ENCODE results near the gene CMIP. TPM values are rescaled to one million over a fixed set of nuclear protein-coding genes. Genes with fewer than 3 reads are reported as not detected.
"Not testable (repeated sequence)": the region's sequence is repeated elsewhere in the genome, so short reads cannot be mapped to it uniquely, and the experiment has no call there.

Gene CMIP
- polyA plus RNA-seq, 1 experiment: 4.9 TPM

DNA sequence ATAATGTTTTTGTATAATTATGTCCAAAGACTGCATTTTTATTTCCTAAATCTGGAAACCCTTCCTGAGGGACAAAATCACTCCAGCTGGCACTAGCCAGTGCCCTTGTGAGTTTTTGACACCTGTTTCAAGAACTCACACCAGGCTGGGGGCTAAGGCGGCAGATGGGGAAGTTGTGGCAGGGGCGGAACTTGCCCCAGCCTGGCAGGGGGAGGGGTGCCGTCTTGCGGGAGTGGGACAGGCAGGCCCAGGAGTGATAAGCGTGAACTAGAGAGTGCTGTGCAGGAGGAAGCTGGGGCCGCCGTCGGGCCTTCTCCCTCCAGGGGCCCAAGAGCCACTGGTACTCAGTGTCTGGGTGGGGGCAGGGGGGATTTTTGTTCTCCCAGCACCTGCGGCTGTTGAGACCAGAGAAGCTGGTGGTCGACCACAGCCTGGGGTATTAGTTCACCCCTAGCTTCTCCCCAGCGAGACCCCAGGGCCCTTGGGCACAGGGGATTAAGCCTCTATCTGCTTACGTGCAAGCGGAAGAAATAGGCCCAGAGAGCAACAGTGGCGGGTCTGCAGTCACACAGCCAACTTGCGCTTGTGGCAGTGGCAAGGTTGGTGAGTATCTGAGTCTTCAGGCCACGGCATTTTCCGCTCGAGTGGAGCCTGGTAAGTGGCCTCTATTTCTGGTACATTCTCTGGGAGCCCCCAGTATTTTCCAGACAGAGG lies 294.3 kb downstream of the CMIP start:
- TF ChIP-seq, protein P1, sequence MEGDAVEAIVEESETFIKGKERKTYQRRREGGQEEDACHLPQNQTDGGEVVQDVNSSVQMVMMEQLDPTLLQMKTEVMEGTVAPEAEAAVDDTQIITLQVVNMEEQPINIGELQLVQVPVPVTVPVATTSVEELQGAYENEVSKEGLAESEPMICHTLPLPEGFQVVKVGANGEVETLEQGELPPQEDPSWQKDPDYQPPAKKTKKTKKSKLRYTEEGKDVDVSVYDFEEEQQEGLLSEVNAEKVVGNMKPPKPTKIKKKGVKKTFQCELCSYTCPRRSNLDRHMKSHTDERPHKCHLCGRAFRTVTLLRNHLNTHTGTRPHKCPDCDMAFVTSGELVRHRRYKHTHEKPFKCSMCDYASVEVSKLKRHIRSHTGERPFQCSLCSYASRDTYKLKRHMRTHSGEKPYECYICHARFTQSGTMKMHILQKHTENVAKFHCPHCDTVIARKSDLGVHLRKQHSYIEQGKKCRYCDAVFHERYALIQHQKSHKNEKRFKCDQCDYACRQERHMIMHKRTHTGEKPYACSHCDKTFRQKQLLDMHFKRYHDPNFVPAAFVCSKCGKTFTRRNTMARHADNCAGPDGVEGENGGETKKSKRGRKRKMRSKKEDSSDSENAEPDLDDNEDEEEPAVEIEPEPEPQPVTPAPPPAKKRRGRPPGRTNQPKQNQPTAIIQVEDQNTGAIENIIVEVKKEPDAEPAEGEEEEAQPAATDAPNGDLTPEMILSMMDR (IDR thresholded peaks at IDR 0.05; ENCODE audit: insufficient read depth, low read depth, low read length): no peak
- DNase-seq (ENCODE audit: low read depth): no peak
- Histone ChIP-seq H3K36me3 (ENCODE audit: control insufficient read depth, insufficient read depth, low read length) (no peaks in the 10 kb centered on the region), H3K4me3 (ENCODE audit: low read depth, low read length) (no peak overlapping the region), H3K27me3 (ENCODE audit: control insufficient read depth, insufficient read depth, low read length) (0 out of 2 replicates have a peak, but pooled peaks cover 1% of the 10 kb centered on the region)
- ChIA-PET POLR2A (no interaction called here), CTCF (interaction anchor here (0.6 to 3.0 kb wide), 9 partner anchors 10 to 703 kb away, joined by 3 to 20 read pairs (median 3); partner anchors contain the start of gene ATMIN)

GRCh38 chr16:81739503-81739902 lies 294.9 kb downstream of the CMIP start:
- 0 out of 2 replicates have a peak, but pooled peaks cover 1% of the 10 kb centered on the region for H3K27me3 ChIP-seq (ENCODE audit: control insufficient read depth, insufficient read depth, low read length)
- no peak for DNase-seq (ENCODE audit: low read depth)
- no peak overlapping the region for H3K4me3 ChIP-seq (ENCODE audit: low read depth, low read length)
- no peaks in the 10 kb centered on the region for H3K36me3 ChIP-seq (ENCODE audit: control insufficient read depth, insufficient read depth, low read length)
- POLR2A ChIA-PET: no interaction called here
- TF ChIP-seq, protein P1 (IDR thresholded peaks at IDR 0.05; ENCODE audit: insufficient read depth, low read depth, low read length): no peak
- CTCF ChIA-PET: interaction anchor here (0.8 to 2.3 kb wide), 7 partner anchors 9 to 703 kb away, joined by 3 to 8 read pairs (median 3); partner anchors contain the start of gene ATMIN

- CTCF ChIA-PET: interaction anchor here (0.5 to 1.2 kb wide), 6 partner anchors 12 to 706 kb away, joined by 3 read pairs; no protein-coding TSS in a partner anchor
- POLR2A ChIA-PET: no interaction called here
- TF ChIP-seq, protein P1 (IDR thresholded peaks at IDR 0.05; ENCODE audit: insufficient read depth, low read depth, low read length): no peak
Measured at GRCh38 chr16:81740169-81740568, 295.6 kb downstream of the CMIP start.

DNA sequence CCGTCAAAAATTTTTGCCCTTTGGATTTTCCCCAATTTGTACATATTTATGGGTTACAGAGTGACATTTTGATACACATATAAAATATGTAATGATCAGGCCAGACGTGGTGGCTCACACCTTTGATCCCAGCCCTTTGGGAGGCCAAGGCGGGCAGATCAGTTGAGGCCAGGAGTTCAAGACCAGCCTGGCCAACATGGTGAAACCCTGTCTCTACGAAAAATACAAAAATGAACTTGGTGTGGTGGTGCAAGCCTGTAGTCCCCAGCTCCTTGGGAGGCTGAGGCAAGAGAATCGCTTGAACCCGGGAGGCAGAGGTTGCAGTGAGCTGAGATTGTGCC lies 296.8 kb downstream of the CMIP start:
- H3K27me3 ChIP-seq (ENCODE audit: control insufficient read depth, insufficient read depth, low read length); H3K4me3 ChIP-seq (ENCODE audit: low read depth, low read length); H3K36me3 ChIP-seq (ENCODE audit: control insufficient read depth, insufficient read depth, low read length); POLR2A ChIA-PET; DNase-seq (ENCODE audit: low read depth): not testable (repeated sequence)
- CTCF ChIA-PET: interaction anchor here (1.7 kb wide), 1 partner anchor 338 kb away, joined by 4 read pairs; no protein-coding TSS in a partner anchor

More at GRCh38 chr16:81740169-81740568, 295.6 kb downstream of the CMIP start:
- no peak overlapping the region for H3K4me3 ChIP-seq (ENCODE audit: low read depth, low read length)
- 0 out of 2 replicates have a peak, but pooled peaks cover 1% of the 10 kb centered on the region for H3K27me3 ChIP-seq (ENCODE audit: control insufficient read depth, insufficient read depth, low read length)
- no peaks in the 10 kb centered on the region for H3K36me3 ChIP-seq (ENCODE audit: control insufficient read depth, insufficient read depth, low read length)
- no peak for DNase-seq (ENCODE audit: low read depth)

DNA sequence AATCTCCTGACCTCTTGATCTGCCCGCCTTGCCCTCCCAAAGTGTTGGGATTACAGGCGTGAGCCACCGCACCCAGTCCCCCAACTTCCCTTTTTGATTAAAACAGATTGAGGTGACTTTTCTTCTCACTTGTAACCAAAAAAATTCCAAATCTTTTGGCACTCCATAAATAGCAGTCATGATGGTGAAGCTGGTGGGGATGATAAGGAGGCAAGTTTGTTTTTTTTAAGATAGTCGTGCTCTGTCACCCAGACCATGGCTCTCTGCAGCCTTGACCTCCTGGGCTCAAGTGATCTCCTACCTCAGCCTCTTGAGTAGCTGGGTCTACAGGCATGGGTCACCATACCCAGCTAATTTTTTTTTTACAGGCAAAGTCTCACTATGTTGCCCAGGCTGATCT lies 299.8 kb downstream of the CMIP start:
- Histone ChIP-seq H3K4me3 (ENCODE audit: low read depth, low read length) (no peak overlapping the region), H3K36me3 (ENCODE audit: control insufficient read depth, insufficient read depth, low read length) (no peaks in the 10 kb centered on the region), H3K27me3 (ENCODE audit: control insufficient read depth, insufficient read depth, low read length) (0 out of 2 replicates have a peak, but pooled peaks cover 1% of the 10 kb centered on the region)
- ChIA-PET CTCF (interaction anchor here (0.7 kb wide), 1 partner anchor 709 kb away, joined by 3 read pairs; the partner anchor contains the start of gene ATMIN), POLR2A (no interaction called here)
- DNase-seq (ENCODE audit: low read depth): no peak
- TF ChIP-seq, protein P1 (IDR thresholded peaks at IDR 0.05; ENCODE audit: insufficient read depth, low read depth, low read length): no peak
